ENCODE measurements around the gene GNAI2.

GNAI2 gene

GRCh38 chr3:50297896-50298725 lies 62.1 kb downstream of the GNAI2 start:
- no peak for DNase-seq (ENCODE audit: low read depth)

GRCh38 chr3:50298836-50299637 lies 63.0 kb downstream of the GNAI2 start, which contains the start of the genes HYAL3 and NAA80:
Gene HYAL3 (minus strand): TSS chr3:50299405. CDS start chr3:50295602, 3,803 bp downstream.
Gene NAA80 (minus strand): TSS chr3:50299405. CDS start chr3:50297463, 1,942 bp downstream.
- DNase-seq (ENCODE audit: low read depth): peak; percentile 99

- DNase-seq (ENCODE audit: low read depth): no peak
Observed at GRCh38 chr3:50299638-50299928, 63.6 kb downstream of the GNAI2 start.

- no peak for DNase-seq (ENCODE audit: low read depth)
Observed at GRCh38 chr3:50299929-50300680, 64.1 kb downstream of the GNAI2 start.

GRCh38 chr3:50300681-50301254 lies 64.8 kb downstream of the GNAI2 start:
- no peak for DNase-seq (ENCODE audit: low read depth)

- no peak for DNase-seq (ENCODE audit: low read depth)
Observed at GRCh38 chr3:50302095-50303012, 66.3 kb downstream of the GNAI2 start.

GRCh38 chr3:50303013-50303815 lies 67.2 kb downstream of the GNAI2 start, which contains the start of gene HYAL1:
Gene HYAL1 (minus strand): TSS chr3:50303574. CDS start chr3:50302956, 618 bp downstream.
- DNase-seq (ENCODE audit: low read depth): no peak

GRCh38 chr3:50304601-50305000 lies 68.6 kb downstream of the GNAI2 start:
- DNase-seq (ENCODE audit: low read depth): no peak

Measured in stimulated activated CD4-positive, alpha-beta T cell treated with anti-CD3 and anti-CD28 coated beads, Interleukin-2, amount 100 ng/mL, for 4 hours (primary cell).